SK-N-SH (cell line): ENCODE measurements around the gene BRAT1. TPM values are rescaled to one million over a fixed set of nuclear protein-coding genes. Genes with fewer than 3 reads are reported as not detected.

Source experiments
- CTCF ChIA-PET: fragments of 300-600, 350-600 bp; formaldehyde crosslinking; extraction: SDS; loops from one replicate; lab custom pipeline; 2021; lab: Yijun Ruan, JAX
- POLR2A ChIA-PET: fragments of 350-600 bp; sonication (Branson Sonifier 250); formaldehyde crosslinking; extraction: SDS; loops from one replicate; lab custom pipeline; 2020; ENCODE audit warnings: antibody characterized with exemption, inconsistent platforms; lab: Yijun Ruan, JAX
- DNase-seq: peaks from one replicate; pipeline ENCODE4 v3.0.0; 2012
- H2AFZ ChIP-seq: fragments of 200-600 bp; sonication (generic); 2 replicates; pipeline ENCODE4 v1.8.1; 2016; ENCODE audit warnings: antibody characterized with exemption, mild to moderate bottlenecking, low read depth
- H3F3A ChIP-seq: fragments of 200-600 bp; sonication (generic); replicated peaks from 2 replicates; pipeline ENCODE3; 2016; ENCODE audit warnings: antibody characterized with exemption, mild to moderate bottlenecking; ENCODE audit not compliant: insufficient read depth
- H3K27ac ChIP-seq, 2 experiments: fragments of 200-500 bp in 1 of 2; fragments of 200-600 bp in 1 of 2; sonication (Bioruptor generic) in 1 of 2; sonication (generic), shearing (Covaris generic) in 1 of 2; 2 replicates each; pipeline versions ENCODE4 v1.5.1 to v1.6.1; 2014 to 2016; ENCODE audit warnings: low read depth in 2 of 2, inconsistent platforms in 1 of 2, low read length in 1 of 2, mild to moderate bottlenecking in 1 of 2, mixed read lengths in 1 of 2
- H3K27me3 ChIP-seq: fragments of 200-600 bp; sonication (generic), shearing (Covaris generic); 2 replicates; pipeline ENCODE4 v1.6.1; 2016; ENCODE audit warnings: mixed run types; ENCODE audit not compliant: insufficient read depth
- H3K36me3 ChIP-seq, 2 experiments: fragments of 200-500 bp in 1 of 2; fragments of 200-600 bp in 1 of 2; sonication (Bioruptor generic) in 1 of 2; sonication (generic) in 1 of 2; replicated peaks in 1 of 2; 2 replicates each; pipeline versions ENCODE3 to v1.5.1; 2014 to 2016; ENCODE audit warnings: low read length in 1 of 2, mild to moderate bottlenecking in 1 of 2; ENCODE audit not compliant: insufficient read depth in 2 of 2, control insufficient read depth in 1 of 2
- H3K4me1 ChIP-seq, 2 experiments: fragments of 200-500 bp in 1 of 2; fragments of 200-600 bp in 1 of 2; sonication (Bioruptor generic) in 1 of 2; sonication (generic), shearing (Covaris generic) in 1 of 2; 2 replicates each; pipeline versions ENCODE4 v1.5.1 to v1.6.1; 2014 to 2016; ENCODE audit warnings: low read depth in 1 of 2, low read length in 1 of 2, mixed run types in 1 of 2; ENCODE audit not compliant: insufficient read depth in 2 of 2, control insufficient read depth in 1 of 2
- H3K4me2 ChIP-seq: fragments of 200-600 bp; sonication (generic), shearing (Covaris generic); 2 replicates; pipeline ENCODE4 v1.6.1; 2017; ENCODE audit warnings: mixed run types
- H3K4me3 ChIP-seq, 2 experiments: fragments of 200-500 bp in 1 of 2; fragments of 200-600 bp in 1 of 2; sonication (Bioruptor generic) in 1 of 2; sonication (generic), shearing (Covaris generic) in 1 of 2; 2 replicates each; pipeline versions ENCODE4 v1.5.1 to v1.8.1; 2014 to 2016; ENCODE audit warnings: low read depth in 2 of 2, inconsistent platforms in 1 of 2, low read length in 1 of 2, mild to moderate bottlenecking in 1 of 2, mixed read lengths in 1 of 2, moderate library complexity in 1 of 2
- H3K79me2 ChIP-seq: fragments of 200-600 bp; sonication (generic); 2 replicates; pipeline ENCODE4 v1.8.1; 2017; ENCODE audit warnings: mild to moderate bottlenecking; ENCODE audit not compliant: insufficient read depth
- H3K9ac ChIP-seq: fragments of 200-600 bp; sonication (generic); 2 replicates; pipeline ENCODE4 v1.6.1; 2017; ENCODE audit warnings: mixed run types
- H3K9me2 ChIP-seq: fragments of 200-600 bp; sonication (generic); 2 replicates; pipeline ENCODE4 v1.6.1; 2017; ENCODE audit warnings: mixed run types
- H3K9me3 ChIP-seq: fragments of 200-600 bp; sonication (generic); 2 replicates; pipeline ENCODE4 v1.6.1; 2017; ENCODE audit warnings: mixed run types, mild to moderate bottlenecking, moderate library complexity
- H4K20me1 ChIP-seq: fragments of 200-600 bp; sonication (generic); 2 replicates; pipeline ENCODE4 v1.6.1; 2017; ENCODE audit warnings: mild to moderate bottlenecking, mixed run types; ENCODE audit not compliant: insufficient read depth
- CTCF ChIP-seq: fragments of 200-600 bp; sonication (generic); IDR thresholded peaks from 2 replicates; pipeline ENCODE4 v1.6.1; 2017; ENCODE audit warnings: antibody characterized with exemption, mild to moderate bottlenecking, moderate library complexity
- ELF1 ChIP-seq: IDR thresholded peaks from 2 replicates; pipeline ENCODE4 v1.4.0; 2012
- EP300 ChIP-seq, 2 experiments: IDR thresholded peaks; 2 replicates each; pipeline versions ENCODE4 v1.4.0 to v1.6.1; 2012; ENCODE audit warnings: borderline replicate concordance in 1 of 2, low read depth in 1 of 2, low read length in 1 of 2
- EZH2phosphoT487 ChIP-seq: fragments of 200-600 bp; sonication (generic); IDR thresholded peaks from 2 replicates; pipeline ENCODE4 v1.6.1; 2017; ENCODE audit warnings: low read depth, mixed run types, mild to moderate bottlenecking, antibody characterized with exemption, moderate library complexity, borderline replicate concordance
- FOXJ3 ChIP-seq: sonication (generic); formaldehyde crosslinking; IDR thresholded peaks from 2 replicates; pipeline ENCODE4 v1.5.1; 2020; ENCODE audit warnings: mild to moderate bottlenecking, missing genetic modification reagents
- GABPA ChIP-seq: IDR thresholded peaks from 2 replicates; pipeline ENCODE4 v1.4.0; 2012; ENCODE audit warnings: low read depth, mild to moderate bottlenecking
- GATA2 ChIP-seq: sonication (generic); formaldehyde crosslinking; IDR thresholded peaks from 2 replicates; pipeline ENCODE4 v1.5.0; 2020; ENCODE audit warnings: mild to moderate bottlenecking, missing genetic modification reagents
- IRF3 ChIP-seq: fragments of 150-350 bp; IDR thresholded peaks from 2 replicates; pipeline ENCODE4 v1.6.1; 2016; ENCODE audit warnings: mild to moderate bottlenecking, low read depth, low read length
- JUND ChIP-seq: IDR thresholded peaks from 2 replicates; pipeline ENCODE4 v1.4.0; 2012
- NRF1 ChIP-seq: IDR thresholded peaks from 2 replicates; pipeline ENCODE4 v1.6.1; 2012; ENCODE audit warnings: low read depth, mild to moderate bottlenecking, low read length
- RFX5 ChIP-seq: IDR thresholded peaks from 2 replicates; pipeline ENCODE4 v1.6.1; 2012; ENCODE audit warnings: mild to moderate bottlenecking, improper control_type of control experiment, low read length
- SMC3 ChIP-seq: IDR thresholded peaks from 2 replicates; pipeline ENCODE4 v1.6.1; 2012; ENCODE audit warnings: low read depth, low read length, improper control_type of control experiment
- TAF1 ChIP-seq: IDR thresholded peaks from 2 replicates; pipeline ENCODE4 v1.6.1; 2012; ENCODE audit warnings: low read depth, mild to moderate bottlenecking, low read length, moderate library complexity, borderline replicate concordance
- TEAD4 ChIP-seq: IDR thresholded peaks from 2 replicates; pipeline ENCODE4 v1.4.0; 2012; ENCODE audit warnings: mild to moderate bottlenecking, borderline replicate concordance; ENCODE audit not compliant: insufficient read depth
- USF1 ChIP-seq: IDR thresholded peaks from 2 replicates; pipeline ENCODE4 v1.4.0; 2012; ENCODE audit warnings: low read depth, borderline replicate concordance
- YY1 ChIP-seq: IDR thresholded peaks from 2 replicates; pipeline ENCODE4 v1.4.0; 2012; ENCODE audit warnings: low read depth, mild to moderate bottlenecking
- ZBTB33 ChIP-seq: IDR thresholded peaks from 2 replicates; pipeline ENCODE4 v1.4.0; 2012; ENCODE audit warnings: low read depth, borderline replicate concordance
- WGBS: methylation state at CpG from one replicate; pipeline ENCODE4 v1.1.6; 2017; ENCODE audit warnings: low lambda C conversion rate; 5-methylcytosine and 5-hydroxymethylcytosine counted together
- polyA plus RNA-seq, 3 experiments: library from polyadenylated mRNA; depleted of rRNA; stranded (reverse); fragments of >200 nt; gene quantifications; 2 replicates each; pipeline ENCODE4 v1.2.3, GENCODE V29; 2012

The BRAT1 gene
- polyA plus RNA-seq, 1 of the 3 experiments (the other 2 are of a cell fraction) = 36.2 TPM

- Histone ChIP-seq H3K9ac (no peak overlapping the region), H3K9me3 (no peaks in the 10 kb centered on the region), H4K20me1 (no peaks in the 10 kb centered on the region), H3K4me2 (no peak overlapping the region), H3F3A (no peaks in the 10 kb centered on the region), H3K4me3 (no peak overlapping the region), H3K4me1 (no peaks in the 10 kb centered on the region; a peak in 1 of 4 replicates), H3K36me3 (peaks cover 17 to 27% of the 10 kb centered on the region in 2 experiments), H3K9me2 (no peaks in the 10 kb centered on the region), H2AFZ (no peak overlapping the region), H3K27ac (no peak overlapping the region), H3K79me2 (no peaks in the 10 kb centered on the region), H3K27me3 (no peaks in the 10 kb centered on the region)
- CTCF ChIA-PET = interaction anchor here (1.1 to 2.8 kb wide), 5 partner anchors 10 to 152 kb away, joined by 3 to 16 read pairs (median 5); no protein-coding TSS in a partner anchor
- peak; percentile 42 for DNase-seq
- POLR2A ChIA-PET = interaction anchor here (0.9 kb wide), 1 partner anchor 8 kb away, joined by 3 read pairs; no protein-coding TSS in a partner anchor
- WGBS = 93% methylated on average over 32 of the region's 35 CpGs
- TF ChIP-seq EP300 (IDR thresholded peaks at IDR 0.05; ENCODE audit: borderline replicate concordance in 1 of 2, low read depth in 1 of 2, low read length in 1 of 2) (no peak), GABPA (no peak), IRF3 (no peak), JUND (no peak), NRF1 (no peak)
Observed at GRCh38 chr7:2603044-2603965, 48.0 kb upstream of the BRAT1 start.

- H3K4me1 ChIP-seq = no peaks in the 10 kb centered on the region; a peak in 1 of 4 replicates
- DNase-seq = peak; percentile 45
- H3K79me2 ChIP-seq = no peaks in the 10 kb centered on the region
- no peak overlapping the region for H3K9ac ChIP-seq
- no peak overlapping the region for H2AFZ ChIP-seq
- ChIA-PET CTCF (interaction anchor here (0.7 to 2.0 kb wide), 4 partner anchors 11 to 151 kb away, joined by 3 to 16 read pairs (median 3); no protein-coding TSS in a partner anchor), POLR2A (interaction anchor here (0.9 kb wide), 1 partner anchor 9 kb away, joined by 3 read pairs; no protein-coding TSS in a partner anchor)
- H3K9me2 ChIP-seq = no peaks in the 10 kb centered on the region
- WGBS = 90% methylated on average over 18 of the region's 19 CpGs
- no peak overlapping the region for H3K4me2 ChIP-seq
- H4K20me1 ChIP-seq = no peaks in the 10 kb centered on the region
- no peaks in the 10 kb centered on the region for H3K27me3 ChIP-seq
- no peaks in the 10 kb centered on the region for H3K9me3 ChIP-seq
- peaks cover 17 to 34% of the 10 kb centered on the region in 2 experiments for H3K36me3 ChIP-seq
- no peak overlapping the region for H3K27ac ChIP-seq
- no peak overlapping the region for H3K4me3 ChIP-seq
- no peaks in the 10 kb centered on the region for H3F3A ChIP-seq
- TF ChIP-seq EZH2phosphoT487 = no peak
- TF ChIP-seq USF1 = no peak
- TF ChIP-seq FOXJ3 (CRISPR knock-in tag) = no peak
- no peak for TF ChIP-seq TEAD4
- no peak for TF ChIP-seq YY1
- TF ChIP-seq TAF1 = no peak
- no peak for TF ChIP-seq ELF1
- no peak for TF ChIP-seq SMC3
- TF ChIP-seq ZBTB33 = no peak
- TF ChIP-seq RFX5 = no peak
- TF ChIP-seq IRF3 = no peak
- no peak for TF ChIP-seq CTCF
- no peak for TF ChIP-seq GATA2
Observed at GRCh38 chr7:2602406-2603043, 47.2 kb upstream of the BRAT1 start.
